ENCODE data around the gene FFAR4.

Gene FFAR4

GRCh38 chr10:93573051-93573909, 6.8 kb downstream of the FFAR4 start:
- no peak for FAIRE-seq

- no peak for FAIRE-seq
These were observed 7.5 kb downstream of the FFAR4 start for GRCh38 chr10:93573924-93574323.

- no peak for FAIRE-seq
These were observed 10.4 kb downstream of the FFAR4 start for GRCh38 chr10:93576888-93577287.

DNA sequence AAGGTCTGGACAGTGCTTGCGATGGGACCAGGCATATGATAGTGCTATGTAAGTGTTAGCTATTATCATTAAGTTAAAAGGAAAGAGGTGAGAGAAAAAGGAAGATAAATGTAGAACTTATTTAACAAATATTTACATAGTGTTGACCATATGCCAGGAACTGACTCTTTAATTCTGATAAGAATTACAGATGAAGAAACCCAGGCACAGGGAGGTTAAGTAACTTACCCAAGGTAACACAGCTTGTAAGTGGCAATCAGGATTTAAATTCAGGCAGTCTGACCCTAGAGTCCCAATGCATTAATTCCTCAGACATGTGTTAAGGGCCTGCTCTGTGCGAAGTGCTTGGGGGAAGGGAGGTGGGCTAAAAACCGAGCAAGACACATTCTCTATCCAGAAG, 11.1 kb downstream of the FFAR4 start:
- FAIRE-seq = no peak

DNA sequence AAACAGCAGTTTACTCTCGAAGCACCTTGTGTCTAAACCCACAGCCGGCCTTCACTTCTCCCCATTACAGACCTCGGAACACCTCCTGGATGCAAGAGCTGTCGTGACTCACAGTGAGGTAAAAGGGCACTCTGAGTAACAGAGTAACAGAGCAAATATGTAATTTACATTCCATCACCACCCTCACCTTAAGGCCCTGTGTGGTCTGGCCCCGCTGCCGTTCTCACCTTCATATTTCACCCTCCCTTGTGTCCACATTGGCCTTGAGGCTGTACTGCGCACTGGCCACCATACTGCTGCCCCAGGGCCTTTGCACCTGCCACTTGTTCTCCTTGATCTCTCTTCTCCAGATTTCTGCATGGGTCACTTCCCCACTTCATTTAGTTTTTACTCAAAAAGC, 12.6 kb downstream of the FFAR4 start:
- FAIRE-seq = no peak

DNA sequence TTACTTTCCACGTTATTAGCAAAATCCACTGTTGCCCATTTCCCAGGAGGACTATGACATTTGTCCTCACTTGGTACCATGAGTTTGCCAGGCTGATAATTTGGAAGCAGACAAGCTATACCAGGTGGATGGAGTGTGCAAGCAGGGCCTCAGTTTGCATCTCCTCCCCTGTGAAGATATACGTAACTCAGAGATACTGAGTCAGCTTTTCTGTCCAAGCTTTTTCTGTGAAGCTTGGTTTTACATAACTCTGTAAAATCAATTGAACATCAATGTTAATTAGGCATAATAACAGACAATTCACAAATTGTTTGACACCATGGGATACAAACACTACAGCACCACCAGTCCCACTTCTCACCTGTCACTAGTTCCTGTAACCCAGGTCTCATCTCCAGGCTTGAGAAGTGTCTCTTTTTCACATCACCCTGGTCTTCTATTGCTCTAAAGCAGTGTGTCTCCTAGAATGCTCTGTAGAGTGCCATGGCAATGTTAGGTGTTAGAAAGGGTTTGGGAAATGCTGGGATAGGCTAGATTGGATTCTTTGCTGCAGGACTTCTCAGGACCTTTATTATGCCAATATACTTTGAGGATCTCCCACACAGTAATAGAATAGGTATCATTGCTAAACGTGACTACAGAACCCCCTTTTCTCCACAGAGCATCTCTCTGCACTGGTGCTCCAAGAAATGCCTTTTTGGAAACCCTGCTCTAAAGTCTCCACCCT, 13.7 kb downstream of the FFAR4 start:
- FAIRE-seq = no peak

DNA sequence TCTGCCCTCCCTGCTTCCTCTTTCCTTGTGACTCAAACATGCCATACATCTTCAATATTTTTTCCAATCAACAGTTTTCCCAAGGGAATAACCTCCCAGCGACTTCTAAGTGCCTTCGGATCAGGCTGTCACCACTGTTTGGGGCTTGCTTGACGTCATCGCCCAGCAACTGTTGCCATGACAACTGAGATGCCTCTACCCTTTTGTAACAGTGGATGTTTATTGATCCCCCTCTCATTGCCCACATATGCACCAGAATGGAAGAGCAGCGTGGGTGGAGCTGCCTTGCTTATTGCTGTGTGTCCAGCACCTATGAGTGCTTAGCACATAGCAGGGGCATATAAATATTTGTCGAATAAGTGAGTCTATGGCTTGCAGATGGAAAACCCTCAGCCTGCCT, 14.4 kb downstream of the FFAR4 start:
- no peak for FAIRE-seq

GRCh38 chr10:93584445-93584844, 18.0 kb downstream of the FFAR4 start:
- FAIRE-seq = no peak

GRCh38 chr10:93589648-93590562, 23.4 kb downstream of the FFAR4 start:
- FAIRE-seq = no peak

- FAIRE-seq = no peak
These were observed 24.2 kb downstream of the FFAR4 start for GRCh38 chr10:93590638-93591037.

DNA sequence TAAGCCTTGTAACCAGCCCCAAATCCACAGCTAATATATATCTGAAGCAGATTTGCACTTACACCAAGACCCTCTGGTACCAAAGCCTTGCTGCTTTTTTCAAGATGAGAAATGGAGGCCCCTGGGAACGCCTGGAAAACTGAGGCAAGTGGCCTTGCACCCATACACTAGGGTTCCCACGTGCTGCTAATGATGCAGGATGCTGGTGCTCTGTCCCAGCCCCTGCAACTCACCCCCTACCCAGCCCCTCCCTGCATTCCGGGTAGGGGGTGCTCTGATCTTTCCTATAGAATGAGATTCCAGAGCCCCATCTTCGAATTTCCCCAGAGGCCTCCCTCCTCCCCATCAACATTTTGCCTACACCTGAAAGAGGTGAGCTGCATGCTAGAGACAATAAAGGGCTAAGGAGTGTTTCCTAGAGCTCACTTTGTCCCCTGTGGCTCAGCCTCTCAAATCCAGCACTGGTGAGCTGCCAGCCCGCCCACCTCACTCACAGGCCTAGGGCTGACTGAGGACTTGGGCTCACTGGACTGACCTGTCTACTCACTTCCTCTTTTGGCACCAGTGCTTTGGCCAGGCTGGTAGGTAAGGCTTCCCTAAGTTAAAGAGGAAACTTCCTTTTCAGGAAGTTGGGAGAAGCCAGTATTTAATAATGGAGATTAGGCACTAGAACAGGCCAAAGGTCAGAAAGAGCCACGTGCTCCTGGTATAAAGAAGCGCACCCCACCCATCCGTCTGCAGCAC, 24.8 kb downstream of the FFAR4 start:
- no peak for FAIRE-seq

GRCh38 chr10:93593254-93593653, 26.8 kb downstream of the FFAR4 start:
- no peak for FAIRE-seq

DNA sequence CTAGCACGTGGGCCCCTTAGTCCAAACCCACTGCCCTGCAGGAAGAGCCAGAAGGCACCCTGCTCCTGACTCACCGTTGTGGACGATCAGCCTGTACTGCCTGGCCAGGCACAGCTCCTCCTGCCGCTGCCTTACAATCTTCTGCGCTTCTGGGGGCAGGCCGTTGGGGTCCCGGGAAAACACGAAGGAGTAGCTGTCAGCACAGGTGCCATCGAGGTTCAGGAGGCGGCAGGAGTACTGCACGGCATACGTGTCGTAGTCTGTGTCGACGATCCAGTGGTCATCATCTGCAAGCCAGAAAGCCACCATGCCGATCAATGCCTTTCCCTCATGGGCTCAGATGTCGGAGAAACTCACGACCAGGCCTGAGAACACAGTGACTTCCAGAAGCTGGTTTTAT, 27.3 kb downstream of the FFAR4 start:
- no peak for FAIRE-seq

GRCh38 chr10:93594518-93594917, 28.1 kb downstream of the FFAR4 start:
- FAIRE-seq = no peak

- no peak for FAIRE-seq
These were observed 29.1 kb downstream of the FFAR4 start for GRCh38 chr10:93595378-93596161.

DNA sequence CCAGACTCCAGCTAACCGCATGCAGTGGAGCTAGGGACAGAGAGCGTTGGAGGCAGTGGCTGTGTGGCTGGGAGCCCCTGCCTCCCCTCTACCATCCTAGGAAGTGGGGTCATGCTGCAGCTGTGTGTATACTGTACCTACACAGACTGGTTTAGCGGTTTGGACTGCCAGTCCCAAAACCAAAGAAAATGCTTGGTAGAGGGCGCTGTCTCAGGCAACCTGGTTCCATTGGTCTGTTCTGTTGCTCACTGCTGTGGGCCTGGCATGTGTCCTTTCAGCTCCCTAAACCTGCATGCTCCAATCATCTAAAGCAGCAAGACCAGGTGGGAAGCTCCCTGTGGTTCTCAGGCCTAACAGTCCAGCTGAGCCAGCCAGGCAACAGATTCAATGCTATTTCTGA, 30.1 kb downstream of the FFAR4 start:
- FAIRE-seq = no peak

GRCh38 chr10:93597075-93597599, 30.7 kb downstream of the FFAR4 start:
- FAIRE-seq = no peak

DNA sequence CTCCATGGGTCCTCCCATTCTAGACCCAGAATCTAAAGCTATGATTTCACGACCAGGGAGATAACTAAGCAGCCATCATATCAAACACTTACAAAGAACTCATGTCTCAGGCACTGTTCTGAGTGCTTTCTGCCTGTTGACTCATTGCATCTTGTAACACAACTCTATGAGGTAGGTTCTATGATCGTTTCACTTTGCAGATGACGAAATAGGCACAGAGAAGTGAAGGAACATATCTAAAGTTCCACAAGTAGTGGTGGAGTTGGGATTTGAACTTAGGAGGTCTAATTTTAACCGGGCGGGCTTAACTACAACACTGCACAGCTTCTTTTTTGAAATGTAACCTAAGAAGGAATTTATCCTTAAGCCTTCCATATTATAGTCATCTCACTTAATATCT, 31.7 kb downstream of the FFAR4 start:
- FAIRE-seq = no peak

DNA sequence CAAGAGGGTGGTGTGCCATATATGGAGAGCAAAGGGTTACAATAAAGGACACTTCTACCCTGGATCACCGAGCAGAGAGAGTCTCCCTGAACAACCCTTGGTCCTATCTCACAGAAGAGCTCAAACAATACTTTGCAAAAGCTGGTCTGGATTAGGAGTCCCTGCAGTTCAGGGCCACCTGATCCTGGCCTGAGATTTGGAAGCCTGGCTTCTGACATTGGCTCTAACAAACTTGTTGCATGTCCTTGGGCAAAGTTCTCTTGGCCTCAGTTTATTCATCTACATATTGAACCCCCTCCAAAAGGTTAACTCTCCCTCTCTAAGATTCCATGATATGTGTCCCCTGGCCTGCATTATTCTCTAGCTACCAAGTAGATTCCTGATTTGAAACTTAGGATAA, 32.9 kb downstream of the FFAR4 start:
- FAIRE-seq = no peak

DNA sequence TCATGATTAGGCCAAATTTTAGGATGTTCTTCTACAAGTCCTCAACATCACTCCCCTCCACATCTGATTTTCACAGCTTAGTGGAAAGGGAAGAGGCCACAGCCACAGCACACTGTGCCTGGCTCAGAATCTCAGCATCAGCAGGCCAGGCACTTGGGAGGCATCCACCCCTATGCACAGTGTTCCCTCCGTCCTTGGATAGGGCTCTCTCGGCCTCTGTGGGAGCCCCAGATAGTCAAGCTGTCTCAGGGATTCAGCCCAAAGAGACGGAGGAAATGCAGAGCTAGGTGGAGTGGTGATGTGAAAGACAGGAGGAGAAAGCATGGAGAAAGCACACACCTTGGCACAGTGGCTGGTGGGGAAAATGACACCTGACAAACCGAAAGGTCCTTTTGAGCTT, 33.3 kb downstream of the FFAR4 start:
- no peak for FAIRE-seq

GRCh38 chr10:93600446-93601145, 34.1 kb downstream of the FFAR4 start:
- FAIRE-seq = no peak

All from colon (tissue), 2 donors.